Loucy (cell line): Measurements from ENCODE around the gene TTC39B.

Source experiments
- CTCF ChIP-seq: fragments of 200-600 bp; sonication (generic); conservative IDR thresholded peaks from 2 replicates; pipeline ENCODE4 v1.5.1; 2014; ENCODE audit warnings: mild to moderate bottlenecking, antibody characterized with exemption, low read length
- EZH2phosphoT487 ChIP-seq: fragments of 200-600 bp; IDR thresholded peaks from 2 replicates; pipeline ENCODE4 v1.6.1; 2018; ENCODE audit warnings: antibody characterized with exemption, mild to moderate bottlenecking, moderate library complexity, borderline replicate concordance

GRCh38 chr9:15206903-15207696 is 99.9 kb downstream of the TTC39B start:
- no peak for TF ChIP-seq CTCF
- no peak for TF ChIP-seq EZH2phosphoT487
